Body of pancreas (tissue), 4 donors: ENCODE measurements around the gene ARHGEF17. TPM values are rescaled to one million over a fixed set of nuclear protein-coding genes. Genes with fewer than 3 reads are reported as not detected.

Experiments
- ATAC-seq: fragments of 150-250 bp; one replicate; pipeline ENCODE4 v1.9.1; 2016
- DNase-seq, 4 donors: peaks; one replicate each; pipeline ENCODE4 v3.0.0-alpha.2; 2019
- H3K27ac ChIP-seq, 4 donors: fragments of 200-600 bp; sonication (generic); 1 replicate in 3 of 4; 2 replicates in 1 of 4; pipeline versions ENCODE4 v1.5.1 to v1.6.1; 2016 to 2019; ENCODE audit warnings: mild to moderate bottlenecking in 1 of 4, mixed read lengths in 1 of 4, moderate library complexity in 1 of 4
- H3K27me3 ChIP-seq, 2 donors: fragments of 200-600 bp; sonication (generic); one replicate each; pipeline ENCODE4 v1.6.0; 2016; ENCODE audit warnings: mild to moderate bottlenecking in 1 of 2
- H3K36me3 ChIP-seq, 2 donors: fragments of 200-600 bp; sonication (generic); replicated peaks in 1 of 2; 2 replicates each; pipeline ENCODE4 v1.5.1; 2016; ENCODE audit warnings: low read depth in 2 of 2; ENCODE audit not compliant: insufficient read depth in 1 of 2
- H3K4me1 ChIP-seq: fragments of 200-600 bp; sonication (generic); one replicate; pipeline ENCODE4 v1.6.0; 2016
- H3K4me3 ChIP-seq, 2 donors: fragments of 200-600 bp; sonication (generic); 1 replicate in 1 of 2; 2 replicates in 1 of 2; pipeline ENCODE4 v1.5.1; 2016 to 2019
- H3K9me3 ChIP-seq, 3 donors: fragments of 200-600 bp; sonication (generic); 1 replicate in 2 of 3; 2 replicates in 1 of 3; pipeline ENCODE4 v1.5.1; 2016
- POLR2A ChIP-seq, 3 donors: fragments of 450-650 bp; IDR thresholded peaks; one replicate each; pipeline ENCODE4 v1.6.1; 2016; ENCODE audit warnings: antibody characterized with exemption in 3 of 3, mild to moderate bottlenecking in 2 of 3
- WGBS, 2 donors: methylation state at CpG; one replicate each; pipeline ENCODE4 v1.1.5; 2017; 5-methylcytosine and 5-hydroxymethylcytosine counted together
- intact Hi-C: fragments of 100-400 bp; cut with DNase I; formaldehyde crosslinking; loops from one replicate; pipeline ENCODE4 v1.15.1; 2023
- total RNA-seq, 2 donors: library from RNA; depleted of rRNA; stranded (reverse); fragments of >200 nt; gene quantifications; one replicate each; pipeline ENCODE4 v1.1.0, GENCODE V29; 2016
- TF ChIP-seq, protein P1 (sequence below), 7 experiments: fragments of 450-650 bp in 4 of 7; fragments of 200-600 bp in 3 of 7; sonication (generic) in 3 of 7; IDR thresholded peaks; one replicate each; pipeline ENCODE4 v1.5.1; 2016 to 2019; ENCODE audit warnings: antibody characterized with exemption in 7 of 7

The ARHGEF17 gene
- total RNA-seq, 2 donors from 2014 or later, result 19.2 to 28.0 TPM

DNA sequence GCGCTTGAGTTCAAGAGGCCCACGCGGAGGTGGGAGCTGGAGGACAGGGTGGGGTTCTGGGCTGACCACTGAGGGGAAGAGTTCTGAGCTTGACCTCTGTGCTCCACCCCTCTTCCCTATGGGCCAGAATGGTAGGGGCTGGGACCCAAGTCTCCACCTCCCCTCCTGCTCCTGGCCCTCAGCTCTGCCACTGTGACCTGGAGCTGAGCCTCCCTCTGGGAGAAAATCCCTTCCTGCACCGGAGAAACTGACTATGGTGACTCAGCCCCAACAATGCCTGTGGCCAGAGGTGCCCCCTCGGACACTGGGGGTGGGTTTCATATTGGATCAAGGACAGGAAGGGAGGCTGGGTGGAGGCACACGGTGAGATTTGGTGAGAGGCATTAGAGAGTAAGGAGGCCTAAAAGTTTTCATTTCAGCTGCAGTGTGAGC, 91.1 kb downstream of the ARHGEF17 start:
- DNase-seq (no peak), ATAC-seq (no peak)
- Histone ChIP-seq H3K4me1 (no peaks in the 10 kb centered on the region), H3K4me3 (no peak overlapping the region), H3K27me3 (no peaks in the 10 kb centered on the region), H3K27ac (no peak overlapping the region), H3K9me3 (no peaks in the 10 kb centered on the region), H3K36me3 (no peaks in the 10 kb centered on the region)
- TF ChIP-seq, protein P1, sequence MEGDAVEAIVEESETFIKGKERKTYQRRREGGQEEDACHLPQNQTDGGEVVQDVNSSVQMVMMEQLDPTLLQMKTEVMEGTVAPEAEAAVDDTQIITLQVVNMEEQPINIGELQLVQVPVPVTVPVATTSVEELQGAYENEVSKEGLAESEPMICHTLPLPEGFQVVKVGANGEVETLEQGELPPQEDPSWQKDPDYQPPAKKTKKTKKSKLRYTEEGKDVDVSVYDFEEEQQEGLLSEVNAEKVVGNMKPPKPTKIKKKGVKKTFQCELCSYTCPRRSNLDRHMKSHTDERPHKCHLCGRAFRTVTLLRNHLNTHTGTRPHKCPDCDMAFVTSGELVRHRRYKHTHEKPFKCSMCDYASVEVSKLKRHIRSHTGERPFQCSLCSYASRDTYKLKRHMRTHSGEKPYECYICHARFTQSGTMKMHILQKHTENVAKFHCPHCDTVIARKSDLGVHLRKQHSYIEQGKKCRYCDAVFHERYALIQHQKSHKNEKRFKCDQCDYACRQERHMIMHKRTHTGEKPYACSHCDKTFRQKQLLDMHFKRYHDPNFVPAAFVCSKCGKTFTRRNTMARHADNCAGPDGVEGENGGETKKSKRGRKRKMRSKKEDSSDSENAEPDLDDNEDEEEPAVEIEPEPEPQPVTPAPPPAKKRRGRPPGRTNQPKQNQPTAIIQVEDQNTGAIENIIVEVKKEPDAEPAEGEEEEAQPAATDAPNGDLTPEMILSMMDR (IDR thresholded peaks at IDR 0.05), result no peak
- no peak for TF ChIP-seq POLR2A (IDR thresholded peaks at IDR 0.05)
- 72 to 75% methylated on average over 6 of the region's 6 CpGs for WGBS, 2 donors
- intact Hi-C loops, result loop anchor here (10.0 kb wide), 1 partner anchor 104 kb away; no protein-coding TSS in a partner anchor

DNA sequence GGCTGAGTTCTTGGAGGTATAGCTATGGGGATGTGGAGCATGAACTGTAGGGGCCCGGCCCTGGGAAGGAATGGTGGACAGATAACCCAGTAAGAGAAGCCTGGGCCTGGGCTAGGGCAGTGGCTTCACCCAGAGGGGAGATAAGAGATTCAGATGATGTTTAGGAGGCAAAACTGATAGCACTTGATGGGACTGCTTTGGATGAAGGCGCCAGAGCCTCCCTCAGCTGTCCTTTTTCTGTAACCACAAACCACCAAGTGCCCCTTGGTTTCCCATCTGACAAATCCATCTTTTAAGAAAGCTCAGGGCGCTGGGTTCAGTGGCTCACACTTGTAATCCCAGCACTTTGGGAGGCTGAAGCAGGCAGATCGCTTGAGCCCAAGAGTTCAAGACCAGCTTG, 91.6 kb downstream of the ARHGEF17 start:
- ATAC-seq (no peak), DNase-seq (no peak)
- Histone ChIP-seq H3K4me1 (no peaks in the 10 kb centered on the region), H3K36me3 (no peaks in the 10 kb centered on the region), H3K9me3 (no peaks in the 10 kb centered on the region), H3K27me3 (no peaks in the 10 kb centered on the region), H3K4me3 (no peak overlapping the region), H3K27ac (no peak overlapping the region)
- intact Hi-C loops, result loop anchor here (10.0 kb wide), 1 partner anchor 105 kb away; no protein-coding TSS in a partner anchor
- TF ChIP-seq, protein P1 (IDR thresholded peaks at IDR 0.05), result no peak
- TF ChIP-seq POLR2A (IDR thresholded peaks at IDR 0.05), result no peak
- 79 to 83% methylated on average over 4 of the region's 4 CpGs for WGBS, 2 donors

DNA sequence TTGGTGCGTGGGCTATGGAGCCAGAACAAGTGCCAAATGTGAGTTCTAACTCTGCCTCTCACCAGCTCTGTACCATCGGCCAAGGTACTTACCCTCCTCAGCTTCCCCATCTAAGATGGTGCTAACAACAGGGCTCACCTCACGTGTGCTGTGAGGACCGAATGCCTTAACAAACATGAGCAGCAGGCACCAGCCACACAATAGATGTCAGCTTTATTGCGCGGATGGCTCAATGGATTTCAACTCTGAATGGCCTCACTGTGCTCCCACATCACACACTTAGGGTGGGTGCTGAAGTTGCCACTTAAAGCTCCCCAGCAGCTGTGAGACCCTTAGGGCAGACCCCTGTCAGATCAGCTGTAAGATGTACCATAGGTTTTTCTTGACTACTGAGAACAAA, 92.2 kb downstream of the ARHGEF17 start:
- no peak overlapping the region for H3K27ac ChIP-seq
- H3K4me1 ChIP-seq, result no peaks in the 10 kb centered on the region
- H3K27me3 ChIP-seq, result no peaks in the 10 kb centered on the region
- no peak overlapping the region for H3K4me3 ChIP-seq
- TF ChIP-seq POLR2A (IDR thresholded peaks at IDR 0.05), result no peak
- H3K36me3 ChIP-seq, result no peaks in the 10 kb centered on the region
- ATAC-seq (no peak), DNase-seq (no peak)
- intact Hi-C loops, result no loop called here
- 89 to 95% methylated on average over 6 of the region's 6 CpGs for whole genome bisulfite sequencing, 2 donors
- H3K9me3 ChIP-seq, result no peaks in the 10 kb centered on the region

DNA sequence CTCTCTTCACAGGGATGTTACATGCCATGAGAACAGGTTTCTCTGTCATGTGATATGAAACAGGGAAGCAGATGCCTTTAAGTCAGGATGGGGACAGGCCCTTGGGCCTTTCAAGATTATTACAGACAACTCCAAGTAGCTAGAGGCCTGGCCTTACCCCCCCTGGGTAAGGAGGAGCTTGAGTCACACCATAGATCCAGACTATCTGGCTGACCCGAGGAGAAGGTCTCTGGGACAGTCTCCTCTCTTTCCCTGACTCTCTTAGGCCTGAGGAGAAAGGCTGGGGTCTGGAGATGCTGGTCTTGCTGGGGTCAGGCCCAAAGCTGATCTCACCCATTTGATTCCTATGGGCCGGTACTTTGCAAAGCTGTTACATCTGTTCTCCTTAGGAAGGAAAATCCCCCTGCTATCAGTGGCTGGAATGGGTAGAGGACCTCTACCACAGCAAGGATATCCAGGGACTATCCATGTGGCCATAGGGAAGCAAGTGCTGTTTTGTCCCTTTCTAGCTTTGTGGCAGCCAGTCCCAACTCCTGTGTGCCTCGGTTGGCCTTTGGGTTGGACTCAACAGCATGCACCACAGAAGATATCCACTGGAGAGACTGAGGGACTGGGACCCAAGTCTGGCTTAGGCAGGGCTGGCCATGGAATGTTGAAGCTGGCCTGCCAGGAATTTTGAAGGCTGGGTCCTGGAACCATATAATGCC, 93.3 kb downstream of the ARHGEF17 start:
- Histone ChIP-seq H3K36me3 (no peaks in the 10 kb centered on the region), H3K27me3 (no peaks in the 10 kb centered on the region), H3K27ac (no peak overlapping the region), H3K9me3 (no peaks in the 10 kb centered on the region), H3K4me1 (no peaks in the 10 kb centered on the region), H3K4me3 (no peak overlapping the region)
- WGBS, 2 donors, result 84 to 88% methylated on average over 3 of the region's 3 CpGs
- DNase-seq (no peak), ATAC-seq (no peak)
- intact Hi-C loops, result no loop called here
- TF ChIP-seq, protein P1 (IDR thresholded peaks at IDR 0.05), result no peak
- TF ChIP-seq POLR2A (IDR thresholded peaks at IDR 0.05), result no peak

DNA sequence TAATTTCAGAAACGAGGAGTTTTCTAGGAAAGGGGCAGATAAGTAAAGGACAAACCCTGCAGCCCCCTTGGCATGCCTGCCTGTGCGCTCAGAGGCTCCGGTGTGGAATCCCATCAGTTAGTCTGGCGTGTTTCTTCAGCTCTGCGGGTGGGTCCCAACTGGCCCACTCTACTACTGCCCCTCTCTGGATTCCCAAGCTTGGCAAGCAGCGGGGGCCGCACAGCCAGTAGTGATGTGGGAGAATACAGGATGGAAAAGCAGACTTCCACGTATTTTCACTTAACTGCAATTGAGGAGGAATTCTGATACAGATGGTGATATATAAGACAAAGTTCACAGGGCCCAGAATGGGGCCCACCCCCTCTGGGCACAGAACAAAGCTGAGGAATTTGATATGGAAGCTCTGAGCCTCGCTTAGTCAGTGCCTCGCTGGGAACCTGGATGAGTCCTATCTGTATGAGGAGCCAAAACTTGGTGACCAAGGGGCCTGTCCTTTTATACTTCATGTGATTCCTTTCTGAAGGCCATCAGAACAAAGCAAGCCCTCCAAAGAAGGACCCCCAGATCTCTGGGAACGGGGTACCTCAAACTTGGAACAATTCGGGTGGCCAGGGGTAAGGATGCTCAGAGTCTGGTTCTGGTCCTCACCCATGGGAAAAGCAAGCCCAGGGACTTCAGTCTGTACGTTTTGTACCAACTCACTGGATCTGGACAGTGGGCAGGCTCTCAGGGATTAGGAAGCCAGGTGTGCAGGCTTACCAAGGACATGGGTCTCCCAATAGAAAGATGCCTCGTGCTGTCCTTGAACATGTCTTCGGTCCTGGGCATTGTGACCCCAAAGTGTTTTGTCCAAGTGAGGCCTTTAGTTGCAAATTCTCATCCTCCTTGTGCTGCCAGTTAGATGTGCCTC, 94.1 kb downstream of the ARHGEF17 start:
- intact Hi-C loops, result no loop called here
- ATAC-seq (no peak), DNase-seq (no peak)
- no peaks in the 10 kb centered on the region for H3K27me3 ChIP-seq
- H3K4me1 ChIP-seq, result no peaks in the 10 kb centered on the region
- no peaks in the 10 kb centered on the region for H3K9me3 ChIP-seq
- no peaks in the 10 kb centered on the region for H3K36me3 ChIP-seq
- WGBS, 2 donors, result 84 to 85% methylated on average over 14 to 15 of the region's 15 CpGs
- no peak overlapping the region for H3K4me3 ChIP-seq
- no peak overlapping the region for H3K27ac ChIP-seq
- TF ChIP-seq POLR2A (IDR thresholded peaks at IDR 0.05), result no peak
- TF ChIP-seq, protein P1 (IDR thresholded peaks at IDR 0.05), result no peak
